ENCODE results near the gene RNF144A. TPM values are rescaled to one million over a fixed set of nuclear protein-coding genes. Genes with fewer than 3 reads are reported as not detected.
A peak's percentile ranks its signal among the peaks of the same experiment; 100 is the strongest.

Gene RNF144A, protein sequence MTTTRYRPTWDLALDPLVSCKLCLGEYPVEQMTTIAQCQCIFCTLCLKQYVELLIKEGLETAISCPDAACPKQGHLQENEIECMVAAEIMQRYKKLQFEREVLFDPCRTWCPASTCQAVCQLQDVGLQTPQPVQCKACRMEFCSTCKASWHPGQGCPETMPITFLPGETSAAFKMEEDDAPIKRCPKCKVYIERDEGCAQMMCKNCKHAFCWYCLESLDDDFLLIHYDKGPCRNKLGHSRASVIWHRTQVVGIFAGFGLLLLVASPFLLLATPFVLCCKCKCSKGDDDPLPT
- 9.5 and 13.1 TPM in 2 replicates for total RNA-seq (2014; rRNA removed)
- percentile 87 among the genes with signal in this experiment for Bru-seq, nascent RNA
- BruChase-seq, experiment 1, labeled RNA remaining after a 6-hour chase = percentile 83 among the genes with signal in this experiment
- percentile 89 among the genes with signal in this experiment for BruChase-seq, experiment 2, labeled RNA remaining after a 2-hour chase
- long read RNA-seq, full-length matches to known transcripts = 17 of 56 reads
- long read RNA-seq, partial matches to known transcripts = 9 of 56 reads
- long read RNA-seq, other reads (novel, unspliced or antisense) = 30 of 56 reads

GRCh38 chr2:6917071-6917760, at the start of gene RNF144A:
TSS of gene RNF144A (plus strand) at chr2:6917412. CDS start at chr2:6996927, 79,515 bp downstream.
- Histone ChIP-seq H3K27ac (ENCODE audit: low read length) (no peak within 1 kb of the TSS; the same call in 1 of the 2 replicates), H3K27me3 (ENCODE audit: low read length) (no peaks in the 10 kb centered on the region), H3F3A (ENCODE audit: low read length, unreplicated experiment) (no peaks in the 10 kb centered on the region), H3K4me2 (ENCODE audit: low read length) (peak within 1 kb of the TSS; percentile 96), H3K9me2 (replicated peaks; ENCODE audit: low read length) (no peaks in the 10 kb centered on the region), H3K9ac (ENCODE audit: low read length) (peak within 1 kb of the TSS; percentile 95), H3K9me3 (ENCODE audit: low read length) (no peaks in the 10 kb centered on the region), H3K4me1 (ENCODE audit: insufficient read depth, low read length) (peaks cover 52% of the 10 kb centered on the region), H3K79me2 (ENCODE audit: low read length) (peaks cover 15% of the 10 kb centered on the region; the same call in 1 of the 2 replicates), H2AFZ (ENCODE audit: low read length) (peak within 1 kb of the TSS; percentile 49), H3K36me3 (ENCODE audit: low read depth, low read length) (no peaks in the 10 kb centered on the region), H4K20me1 (ENCODE audit: low read length) (peaks cover 11% of the 10 kb centered on the region; the same call in 1 of the 2 replicates), H3K4me3 (ENCODE audit: low read length) (peak within 1 kb of the TSS; percentile 80)
- CTCF ChIA-PET = interaction anchor here (1.0 to 1.3 kb wide), 2 partner anchors 95 to 115 kb away, joined by 3 to 4 read pairs; no protein-coding TSS in a partner anchor
- intact Hi-C loops (cut with micrococcal nuclease) = loop anchor here (5.0 kb wide), 2 partner anchors 115 to 165 kb away; no protein-coding TSS in a partner anchor
- DNase-seq (peak; percentile 61), ATAC-seq (peak; percentile 68)
- BruUV-seq (replicated peaks) = no TSS peak
- POLR2A ChIA-PET (ENCODE audit: unreplicated experiment) = no interaction called here
- TF ChIP-seq EZH2phosphoT487 (IDR thresholded peaks at IDR 0.05; ENCODE audit: borderline replicate concordance, low read length) (no peak), EZH2 (IDR thresholded peaks at IDR 0.05; ENCODE audit: low read length, unreplicated experiment) (no peak)
- TF ChIP-seq, protein P1, sequence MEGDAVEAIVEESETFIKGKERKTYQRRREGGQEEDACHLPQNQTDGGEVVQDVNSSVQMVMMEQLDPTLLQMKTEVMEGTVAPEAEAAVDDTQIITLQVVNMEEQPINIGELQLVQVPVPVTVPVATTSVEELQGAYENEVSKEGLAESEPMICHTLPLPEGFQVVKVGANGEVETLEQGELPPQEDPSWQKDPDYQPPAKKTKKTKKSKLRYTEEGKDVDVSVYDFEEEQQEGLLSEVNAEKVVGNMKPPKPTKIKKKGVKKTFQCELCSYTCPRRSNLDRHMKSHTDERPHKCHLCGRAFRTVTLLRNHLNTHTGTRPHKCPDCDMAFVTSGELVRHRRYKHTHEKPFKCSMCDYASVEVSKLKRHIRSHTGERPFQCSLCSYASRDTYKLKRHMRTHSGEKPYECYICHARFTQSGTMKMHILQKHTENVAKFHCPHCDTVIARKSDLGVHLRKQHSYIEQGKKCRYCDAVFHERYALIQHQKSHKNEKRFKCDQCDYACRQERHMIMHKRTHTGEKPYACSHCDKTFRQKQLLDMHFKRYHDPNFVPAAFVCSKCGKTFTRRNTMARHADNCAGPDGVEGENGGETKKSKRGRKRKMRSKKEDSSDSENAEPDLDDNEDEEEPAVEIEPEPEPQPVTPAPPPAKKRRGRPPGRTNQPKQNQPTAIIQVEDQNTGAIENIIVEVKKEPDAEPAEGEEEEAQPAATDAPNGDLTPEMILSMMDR (conservative IDR thresholded peaks at IDR 0.05; ENCODE audit: low read depth, low read length) = peak; percentile 44

GRCh38 chr2:6872394-6872793, 44.8 kb upstream of the RNF144A start:
- no peak overlapping the region for H2AFZ ChIP-seq (ENCODE audit: low read length)
- H3K9ac ChIP-seq (ENCODE audit: low read length) = no peak overlapping the region
- ATAC-seq (no peak), DNase-seq (no peak)
- BruUV-seq (replicated peaks) = no TSS peak
- no peak for TF ChIP-seq EZH2 (IDR thresholded peaks at IDR 0.05; ENCODE audit: low read length, unreplicated experiment)
- TF ChIP-seq, protein P1 (conservative IDR thresholded peaks at IDR 0.05; ENCODE audit: low read depth, low read length) = no peak
- no peak for TF ChIP-seq EZH2phosphoT487 (IDR thresholded peaks at IDR 0.05; ENCODE audit: borderline replicate concordance, low read length)
- no peak overlapping the region for H3K4me2 ChIP-seq (ENCODE audit: low read length)
- no peak overlapping the region for H3K4me3 ChIP-seq (ENCODE audit: low read length)
- H3K27me3 ChIP-seq (ENCODE audit: low read length) = no peaks in the 10 kb centered on the region
- no peaks in the 10 kb centered on the region for H3K36me3 ChIP-seq (ENCODE audit: low read depth, low read length)
- intact Hi-C loops (cut with micrococcal nuclease) = no loop called here
- H3K4me1 ChIP-seq (ENCODE audit: insufficient read depth, low read length) = no peaks in the 10 kb centered on the region
- H3K27ac ChIP-seq (ENCODE audit: low read length) = no peak overlapping the region
- ChIA-PET POLR2A (ENCODE audit: unreplicated experiment) (interaction anchor here (0.6 kb wide), 1 partner anchor 60 kb away, joined by 3 read pairs; no protein-coding TSS in a partner anchor), CTCF (no interaction called here)
- H4K20me1 ChIP-seq (ENCODE audit: low read length) = no peaks in the 10 kb centered on the region
- H3K79me2 ChIP-seq (ENCODE audit: low read length) = no peaks in the 10 kb centered on the region
- no peaks in the 10 kb centered on the region for H3K9me2 ChIP-seq (replicated peaks; ENCODE audit: low read length)
- no peaks in the 10 kb centered on the region for H3K9me3 ChIP-seq (ENCODE audit: low read length)
- H3F3A ChIP-seq (ENCODE audit: low read length, unreplicated experiment) = no peaks in the 10 kb centered on the region
